ENCODE measurements around the gene IMMP2L. TPM values are rescaled to one million over a fixed set of nuclear protein-coding genes. Genes with fewer than 3 reads are reported as not detected.

IMMP2L gene
- total and polyA plus RNA-seq, 2 of the 8 experiments (the other 6 are each of a cell fraction or from before 2014, with no cell fraction given), result 2.3 to 10.1 TPM

- H3K79me2 ChIP-seq (ENCODE audit: control insufficient read depth in 1 of 2, insufficient read depth in 2 of 2, low read length in 2 of 2), result no peaks in the 10 kb centered on the region
- no peak for TF ChIP-seq TAF1 (IDR thresholded peaks at IDR 0.05; ENCODE audit: low read depth, low read length)
- TF ChIP-seq CTCF (IDR thresholded peaks at IDR 0.05; ENCODE audit: control extremely low read depth in 1 of 3, insufficient read depth in 1 of 3, low read depth in 1 of 3, low read length in 3 of 3), result no peak
- no peak for TF ChIP-seq GTF2F1 (IDR thresholded peaks at IDR 0.05; ENCODE audit: borderline replicate concordance, low read depth, low read length)
- H2BK15ac ChIP-seq (ENCODE audit: low read length), result no peak overlapping the region
- no peaks in the 10 kb centered on the region for H3K4me1 ChIP-seq (replicated peaks in 1 of 4; ENCODE audit: control insufficient read depth in 3 of 4, insufficient read depth in 4 of 4, low read length in 3 of 4)
- ChIA-PET POLR2A (ENCODE audit: partially characterized antibody) (no interaction called here), CTCF (ENCODE audit: partially characterized antibody) (interaction anchor here (1.3 kb wide), 1 partner anchor 14 kb away, joined by 3 read pairs; no protein-coding TSS in a partner anchor)
- H3K4me3 ChIP-seq (ENCODE audit: extremely low read depth in 1 of 4, insufficient read depth in 2 of 4, low read depth in 3 of 4, low read length in 4 of 4), result no peak overlapping the region
- no peak overlapping the region for H4K8ac ChIP-seq (ENCODE audit: extremely low read depth, insufficient read depth, low read length)
- FAIRE-seq, result no peak
- no peak overlapping the region for H2BK120ac ChIP-seq (replicated peaks; ENCODE audit: low read depth, low read length)
- H3K14ac ChIP-seq (ENCODE audit: insufficient read length), result no peak overlapping the region
- H3K27ac ChIP-seq (ENCODE audit: low read depth, low read length), result no peak overlapping the region
- H2AFZ ChIP-seq (ENCODE audit: low read length), result no peak overlapping the region
- H2BK5ac ChIP-seq (ENCODE audit: low read depth, low read length), result no peak overlapping the region
- WGBS, 2 experiments (ENCODE audit: extremely low coverage in 1 of 2, insufficient coverage in 1 of 2, insufficient read length in 1 of 2, insufficient replicate concordance in 2 of 2, low coverage in 1 of 2, low lambda C conversion rate in 2 of 2, missing lambda C conversion rate in 1 of 2), result 90% methylated on average over 3 of the region's 3 CpGs; no CpG with 5 or more reads in 1 of the 2 experiments
- no peak overlapping the region for H3K56ac ChIP-seq (replicated peaks; ENCODE audit: insufficient read length, low read depth, low read length)
- no peaks in the 10 kb centered on the region for H4K20me1 ChIP-seq (replicated peaks in 1 of 2; ENCODE audit: control insufficient read depth in 1 of 2, insufficient read depth in 2 of 2, low read length in 2 of 2)
- H2BK20ac ChIP-seq (ENCODE audit: low read length), result no peak overlapping the region
- no peak overlapping the region for H4K5ac ChIP-seq (ENCODE audit: insufficient read length, low read depth, low read length)
- DNase-seq (ENCODE audit: low read depth in 1 of 2, low spot score in 2 of 2), result no peak
- no peak overlapping the region for H3K9ac ChIP-seq (replicated peaks in 1 of 4; ENCODE audit: extremely low read depth in 1 of 4, low read depth in 3 of 4, low read length in 3 of 4)
- H2BK12ac ChIP-seq (ENCODE audit: low read depth, low read length), result no peak overlapping the region
- no peak overlapping the region for H4K91ac ChIP-seq (replicated peaks; ENCODE audit: insufficient read length, low read length)
- H3K23ac ChIP-seq (ENCODE audit: insufficient read length), result no peak overlapping the region
- H3K79me1 ChIP-seq (ENCODE audit: low read depth, low read length), result no peaks in the 10 kb centered on the region
- H3K23me2 ChIP-seq (ENCODE audit: low read depth, low read length), result no peaks in the 10 kb centered on the region
- no peak overlapping the region for H3K4me2 ChIP-seq (ENCODE audit: insufficient read depth in 1 of 2, low read depth in 2 of 2, low read length in 2 of 2)
- H3K36me3 ChIP-seq (ENCODE audit: control insufficient read depth in 2 of 4, insufficient read depth in 4 of 4, low read length in 3 of 4), result no peaks in the 10 kb centered on the region
- no peak overlapping the region for H3K4ac ChIP-seq (replicated peaks; ENCODE audit: insufficient read length, low read depth, low read length)
- H2AK5ac ChIP-seq (ENCODE audit: low read depth, low read length), result no peak overlapping the region
- H3K9me3 ChIP-seq (ENCODE audit: insufficient read depth in 2 of 2, low read depth in 1 of 2, low read length in 1 of 2), result no peaks in the 10 kb centered on the region
- no peak overlapping the region for H3K18ac ChIP-seq (ENCODE audit: extremely low read depth, low read length)
- H3K27me3 ChIP-seq (replicated peaks in 1 of 4; ENCODE audit: control insufficient read depth in 3 of 4, extremely low read depth in 1 of 4, insufficient read depth in 3 of 4, low read length in 3 of 4), result no peaks in the 10 kb centered on the region
These were observed 937.0 kb downstream of the IMMP2L start for GRCh38 chr7:110625294-110625693.

Measured in H1 (cell line).